ENCODE data around the gene SERPINB12.

SERPINB12 gene

DNA sequence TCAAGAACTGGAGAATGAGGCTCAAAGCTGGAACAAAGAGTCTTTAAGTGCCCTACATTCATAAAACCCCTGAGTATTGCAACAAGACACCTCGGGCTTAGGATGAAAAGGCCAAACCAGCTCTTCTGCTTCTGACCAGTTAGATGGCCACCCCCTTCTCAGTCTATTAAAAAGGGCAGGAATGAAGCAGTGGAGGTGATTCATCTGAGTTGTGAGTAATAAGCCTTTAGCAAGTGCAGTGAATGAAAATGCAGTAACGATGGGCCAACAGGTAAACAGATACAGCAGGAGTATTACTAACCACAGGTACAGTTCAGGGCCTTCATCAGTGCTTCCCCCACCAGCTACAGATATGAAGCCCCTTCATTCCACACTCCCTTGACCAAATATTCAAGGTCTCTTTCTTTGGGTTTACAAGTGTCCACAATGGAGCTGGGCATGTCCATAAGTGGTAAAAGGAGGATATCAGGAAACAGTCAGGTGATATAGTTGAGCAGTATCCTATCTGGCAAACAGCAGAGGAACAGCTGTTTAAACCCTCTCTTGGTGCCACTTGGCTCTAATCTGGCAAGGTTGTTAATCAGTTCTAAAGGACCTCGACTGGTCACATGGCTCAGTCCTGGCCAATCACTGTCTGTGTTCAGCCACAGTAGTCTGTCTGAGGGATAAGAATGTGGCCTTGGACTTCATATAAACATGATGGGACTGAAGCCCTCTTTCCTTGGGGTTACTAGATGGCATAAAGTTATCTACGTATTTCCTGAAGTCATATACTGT lies 62.8 kb downstream of the SERPINB12 start:
- no peak for FAIRE-seq

DNA sequence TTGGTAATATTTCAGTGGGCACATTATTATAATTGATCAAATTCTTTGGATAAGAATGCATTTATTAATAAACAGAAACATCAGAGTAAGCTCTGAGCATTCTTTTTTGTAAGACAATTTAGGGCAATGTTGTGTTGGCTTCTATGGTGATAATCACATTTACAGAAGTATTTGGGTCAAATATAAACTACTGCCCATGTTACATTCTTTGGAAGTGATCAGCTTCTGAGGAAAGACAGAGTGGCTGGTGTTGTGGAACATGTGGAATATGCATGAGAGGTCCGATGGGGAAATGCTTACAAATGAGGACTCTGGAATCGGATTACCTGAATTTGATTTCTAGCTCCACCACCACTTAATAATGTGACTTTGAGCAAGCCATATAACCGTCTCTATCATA lies 64.4 kb downstream of the SERPINB12 start:
- no peak for FAIRE-seq

DNA sequence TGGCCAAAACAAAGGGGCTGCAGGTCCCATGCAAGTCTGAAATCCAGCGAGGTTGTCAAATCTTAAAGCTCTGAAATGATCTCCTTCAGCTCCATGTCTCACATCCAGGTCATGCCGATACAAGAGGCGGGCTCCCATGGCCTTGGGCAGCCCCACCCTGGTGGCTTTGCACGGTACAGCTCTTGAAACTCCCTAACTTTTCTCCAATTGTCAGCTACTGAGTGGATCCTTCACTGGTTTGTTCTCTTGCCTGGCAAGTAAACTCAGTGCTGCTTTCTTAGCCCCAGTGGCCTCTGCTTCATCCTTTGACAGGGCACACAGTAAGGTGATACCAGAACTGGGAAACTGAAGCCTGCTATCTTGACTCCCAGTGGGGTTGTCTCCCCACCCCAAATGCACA lies 71.3 kb downstream of the SERPINB12 start:
- FAIRE-seq: no peak

DNA sequence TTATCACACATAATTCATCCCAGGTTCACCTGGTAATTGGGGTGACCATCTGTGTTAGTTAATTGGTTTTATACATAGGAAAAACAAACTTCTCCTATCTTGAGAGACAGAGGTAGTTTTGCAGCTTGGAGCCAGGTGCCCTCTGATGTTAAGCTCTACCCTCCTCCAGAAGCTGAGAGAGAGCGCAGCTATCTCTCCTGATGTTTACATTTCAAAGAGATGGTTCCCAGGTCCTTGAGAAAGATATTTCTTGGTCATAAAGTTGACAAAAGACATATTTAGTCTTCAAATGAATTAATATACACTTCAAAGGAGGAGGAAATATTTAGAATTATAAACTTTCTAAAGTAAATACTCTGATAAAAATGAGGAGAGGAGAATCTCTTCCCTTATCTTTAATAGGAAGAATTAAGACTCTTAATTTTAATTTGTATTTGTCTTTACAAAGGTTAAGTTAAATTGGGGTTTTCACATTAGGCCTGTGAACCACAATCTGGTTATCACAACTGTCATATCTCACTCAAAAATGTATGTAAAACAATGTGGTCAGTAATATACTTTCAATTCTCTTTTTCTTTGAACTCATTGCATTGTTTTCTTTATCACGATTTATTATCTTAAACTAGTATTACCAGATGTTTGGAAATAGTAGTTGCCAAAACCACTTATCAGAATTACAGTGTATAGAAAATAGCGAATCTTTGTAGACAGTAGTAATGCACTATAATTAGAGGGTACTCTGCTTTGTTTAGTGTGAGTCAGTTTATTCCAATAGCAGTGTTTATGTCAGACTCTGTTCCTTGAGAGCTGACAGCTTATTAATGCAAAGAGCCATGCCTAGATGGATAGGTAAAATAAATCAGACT lies 75.1 kb downstream of the SERPINB12 start:
- FAIRE-seq: no peak

DNA sequence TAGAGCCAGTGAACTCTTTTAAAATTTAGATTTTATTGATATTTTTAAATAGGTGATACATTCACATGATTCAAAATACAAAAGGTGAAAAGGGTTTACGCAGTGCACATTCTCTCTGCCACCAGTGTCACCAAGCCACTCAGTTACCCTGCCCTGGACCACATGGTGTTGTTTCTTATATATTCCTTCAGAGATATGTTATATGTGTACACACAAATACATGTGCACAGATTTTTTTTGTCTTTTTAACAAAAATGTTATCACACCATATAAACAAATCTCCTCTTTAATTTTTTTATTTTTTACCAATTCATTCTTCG lies 75.7 kb downstream of the SERPINB12 start:
- FAIRE-seq: no peak

Measured in TTC549 (cell line).